Measurements from ENCODE around the gene HIPK1. TPM values are rescaled to one million over a fixed set of nuclear protein-coding genes. Genes with fewer than 3 reads are reported as not detected.
"Not testable (repeated sequence)": the region's sequence is repeated elsewhere in the genome, so short reads cannot be mapped to it uniquely, and the experiment has no call there.

HIPK1 gene
- total RNA-seq, 2 donors from 2014 or later, result 50.1 to 58.1 TPM

DNA sequence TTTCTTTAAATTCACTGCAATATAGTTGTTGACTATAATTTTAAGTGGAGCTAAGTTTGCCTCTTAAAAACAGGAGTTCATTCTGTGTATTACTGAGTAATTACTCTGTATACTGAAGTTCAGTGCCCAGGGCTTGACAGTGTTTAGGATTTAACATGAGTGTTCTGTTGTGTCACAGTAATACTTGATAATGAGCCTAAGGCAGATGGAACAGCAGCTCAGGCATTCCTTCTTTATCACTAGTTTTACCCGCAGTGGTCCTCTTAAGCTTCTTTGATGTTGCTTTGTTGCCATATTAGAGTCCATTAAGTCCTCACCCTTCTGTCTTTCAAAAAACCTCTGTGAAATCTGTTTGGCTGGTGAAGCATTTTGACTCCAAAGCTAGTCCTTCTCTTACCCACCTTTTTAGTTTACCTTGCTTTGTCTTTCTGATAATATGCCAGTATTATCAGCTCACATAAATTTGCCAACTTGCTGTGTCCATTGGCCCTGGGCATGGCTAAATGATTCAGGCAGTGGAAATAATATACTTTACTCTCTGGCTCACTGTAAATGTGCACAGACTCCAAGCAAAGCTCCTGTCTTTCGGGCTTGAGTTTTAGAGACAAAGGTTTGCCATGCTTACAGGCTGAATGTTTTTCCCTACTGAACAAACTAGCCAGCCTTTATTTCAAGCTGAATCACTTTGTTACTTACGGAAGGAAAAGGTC is 17.7 kb downstream of the HIPK1 start:
- no peak overlapping the region for H3K4me3 ChIP-seq
- H3K27me3 ChIP-seq, result no peaks in the 10 kb centered on the region
- H3K4me1 ChIP-seq, result peaks cover 0 to 31% of the 10 kb centered on the region in 2 donors
- H3K9me3 ChIP-seq, result no peaks in the 10 kb centered on the region
- DNase-seq (ENCODE audit: low spot score), result no peak
- peak overlapping the region; percentile 9 to 61 for H3K27ac ChIP-seq
- TF ChIP-seq, protein P1, sequence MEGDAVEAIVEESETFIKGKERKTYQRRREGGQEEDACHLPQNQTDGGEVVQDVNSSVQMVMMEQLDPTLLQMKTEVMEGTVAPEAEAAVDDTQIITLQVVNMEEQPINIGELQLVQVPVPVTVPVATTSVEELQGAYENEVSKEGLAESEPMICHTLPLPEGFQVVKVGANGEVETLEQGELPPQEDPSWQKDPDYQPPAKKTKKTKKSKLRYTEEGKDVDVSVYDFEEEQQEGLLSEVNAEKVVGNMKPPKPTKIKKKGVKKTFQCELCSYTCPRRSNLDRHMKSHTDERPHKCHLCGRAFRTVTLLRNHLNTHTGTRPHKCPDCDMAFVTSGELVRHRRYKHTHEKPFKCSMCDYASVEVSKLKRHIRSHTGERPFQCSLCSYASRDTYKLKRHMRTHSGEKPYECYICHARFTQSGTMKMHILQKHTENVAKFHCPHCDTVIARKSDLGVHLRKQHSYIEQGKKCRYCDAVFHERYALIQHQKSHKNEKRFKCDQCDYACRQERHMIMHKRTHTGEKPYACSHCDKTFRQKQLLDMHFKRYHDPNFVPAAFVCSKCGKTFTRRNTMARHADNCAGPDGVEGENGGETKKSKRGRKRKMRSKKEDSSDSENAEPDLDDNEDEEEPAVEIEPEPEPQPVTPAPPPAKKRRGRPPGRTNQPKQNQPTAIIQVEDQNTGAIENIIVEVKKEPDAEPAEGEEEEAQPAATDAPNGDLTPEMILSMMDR (IDR thresholded peaks at IDR 0.05), result no peak
- H3K36me3 ChIP-seq, result peaks cover 7% of the 10 kb centered on the region

DNA sequence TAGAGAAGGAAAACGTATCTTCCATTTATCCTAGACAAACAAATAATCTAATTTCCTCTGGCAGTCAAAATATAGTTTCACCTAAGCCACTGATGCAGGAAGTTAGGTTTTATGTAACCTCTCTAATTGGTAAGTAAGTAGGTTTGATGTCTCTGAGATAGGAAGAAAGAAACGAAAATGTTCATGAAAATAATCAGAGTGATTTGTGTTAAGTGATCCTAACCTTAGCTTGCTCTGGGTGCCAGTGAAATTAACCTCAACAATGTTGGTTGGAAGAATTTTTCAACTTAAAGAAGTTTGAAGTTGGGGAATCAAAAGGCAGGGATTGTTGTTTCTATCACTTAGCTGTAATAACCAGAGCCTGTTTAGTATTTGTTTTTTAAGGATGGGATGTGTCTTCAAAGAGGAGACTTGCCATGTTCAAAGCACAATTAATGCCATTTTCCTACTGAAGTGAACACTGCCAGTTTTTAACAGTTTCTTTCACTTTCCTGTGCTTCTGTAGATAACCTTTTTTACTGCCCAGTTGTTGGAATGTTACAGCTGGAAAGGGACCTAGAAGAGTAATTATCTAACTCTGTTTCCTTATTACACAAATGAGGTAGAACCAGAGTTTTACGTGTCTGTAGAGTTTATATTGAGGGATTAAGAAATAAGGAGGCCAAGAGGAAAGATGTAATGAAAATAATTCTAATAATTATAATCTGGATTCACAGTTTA is 18.4 kb downstream of the HIPK1 start:
- Histone ChIP-seq H3K4me1 (peaks cover 0 to 31% of the 10 kb centered on the region in 2 donors), H3K27ac (peak overlapping the region; percentile 30 to 61), H3K4me3 (no peak overlapping the region), H3K27me3 (no peaks in the 10 kb centered on the region), H3K9me3 (no peaks in the 10 kb centered on the region), H3K36me3 (peaks cover 7% of the 10 kb centered on the region)
- DNase-seq (ENCODE audit: low spot score), result no peak
- TF ChIP-seq, protein P1 (IDR thresholded peaks at IDR 0.05), result no peak

DNA sequence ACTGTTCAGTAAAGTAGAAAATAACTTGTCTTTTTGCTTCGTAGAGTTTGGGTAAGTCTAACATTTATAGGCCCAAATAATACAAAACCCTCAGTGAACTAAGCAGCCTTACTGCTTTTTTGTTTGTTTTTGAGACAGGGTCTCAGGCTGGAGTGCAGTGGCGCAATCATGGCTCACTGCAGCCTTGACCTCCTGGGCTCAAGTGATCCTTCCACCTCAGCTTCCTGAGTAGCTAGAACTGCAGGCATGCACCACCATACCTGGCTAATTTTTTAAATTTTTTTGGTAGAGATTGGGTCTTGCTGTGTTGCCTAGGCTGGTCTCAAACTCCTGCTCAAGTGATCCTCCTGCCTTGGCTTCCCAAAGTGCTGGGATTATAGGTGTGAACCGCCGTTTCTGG is 19.0 kb downstream of the HIPK1 start:
- Histone ChIP-seq H3K4me1 (peaks cover 0 to 31% of the 10 kb centered on the region in 2 donors), H3K27ac (peak overlapping the region; percentile 30 to 61)
- H3K4me3 ChIP-seq; H3K9me3 ChIP-seq; H3K36me3 ChIP-seq; H3K27me3 ChIP-seq; DNase-seq (ENCODE audit: low spot score): not testable (repeated sequence)

DNA sequence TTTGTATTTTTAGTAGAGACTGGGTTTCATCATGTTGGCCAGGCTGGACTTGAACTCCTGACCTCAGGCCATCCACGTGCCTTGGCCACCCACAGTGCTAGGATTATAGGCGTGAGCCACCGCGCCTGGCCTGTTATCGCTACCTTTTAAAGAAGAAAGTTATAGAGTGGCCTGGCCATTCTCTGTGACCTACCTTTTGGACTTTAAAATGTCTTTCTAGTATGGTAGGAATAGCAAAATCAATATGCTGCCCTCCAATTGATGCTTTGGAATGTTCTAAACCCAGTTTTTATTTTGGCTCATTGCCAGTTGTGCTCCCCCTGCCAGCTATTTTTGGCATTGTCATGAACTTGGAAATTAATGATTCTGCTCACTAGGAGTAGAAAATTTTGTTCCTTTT is 19.9 kb downstream of the HIPK1 start:
- H3K4me1 ChIP-seq, result peaks cover 0 to 31% of the 10 kb centered on the region in 2 donors
- no peaks in the 10 kb centered on the region for H3K9me3 ChIP-seq
- no peak overlapping the region for H3K4me3 ChIP-seq
- H3K36me3 ChIP-seq, result no peaks in the 10 kb centered on the region
- no peak for DNase-seq (ENCODE audit: low spot score)
- H3K27me3 ChIP-seq, result no peaks in the 10 kb centered on the region
- TF ChIP-seq, protein P1 (IDR thresholded peaks at IDR 0.05), result peak; percentile 13 to 42
- no peak overlapping the region for H3K27ac ChIP-seq

DNA sequence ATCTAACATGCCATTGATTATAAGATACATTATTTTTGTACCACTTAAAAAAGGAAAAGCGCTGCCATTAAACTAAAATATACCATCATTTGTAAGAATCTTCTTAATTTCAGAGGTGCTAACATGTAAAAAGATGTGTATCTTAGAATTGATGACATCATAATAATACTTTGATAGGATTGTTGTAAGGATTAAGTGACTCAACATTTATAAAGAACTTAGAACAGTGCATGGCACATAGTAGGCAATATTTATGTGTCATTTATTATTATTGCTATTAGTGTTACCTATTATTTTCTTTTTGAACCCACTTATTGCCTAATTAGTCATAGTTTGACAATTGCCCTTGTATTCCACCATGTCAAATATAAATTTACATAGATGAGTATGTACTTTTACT is 21.8 kb downstream of the HIPK1 start:
- DNase-seq (ENCODE audit: low spot score), result no peak
- Histone ChIP-seq H3K27ac (no peak overlapping the region), H3K27me3 (no peaks in the 10 kb centered on the region), H3K4me3 (no peak overlapping the region), H3K9me3 (no peaks in the 10 kb centered on the region), H3K36me3 (peaks cover 8% of the 10 kb centered on the region), H3K4me1 (peaks cover 0 to 30% of the 10 kb centered on the region in 2 donors)
- TF ChIP-seq, protein P1 (IDR thresholded peaks at IDR 0.05), result no peak

DNA sequence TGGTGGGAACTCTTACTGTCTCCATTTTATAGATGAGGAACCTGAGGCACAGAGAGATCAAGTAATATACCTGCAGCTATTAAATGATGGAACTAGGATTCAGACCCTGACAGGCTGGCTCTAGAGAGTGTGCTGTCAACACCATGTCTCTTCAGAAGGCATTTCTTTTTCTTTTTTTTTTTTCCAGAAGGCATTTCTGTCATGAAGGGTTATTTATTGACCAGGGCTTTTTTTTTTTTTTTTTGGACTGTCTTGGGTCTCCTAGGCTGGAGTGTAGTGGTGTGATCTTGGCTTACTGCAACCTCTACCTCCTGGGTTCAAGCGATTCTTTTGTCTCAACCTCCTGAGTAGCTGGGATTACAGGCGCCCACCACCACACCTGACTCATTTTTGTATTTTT is 22.6 kb downstream of the HIPK1 start:
- Histone ChIP-seq H3K4me3 (no peak overlapping the region), H3K36me3 (peaks cover 16% of the 10 kb centered on the region), H3K4me1 (peaks cover 0 to 22% of the 10 kb centered on the region in 2 donors), H3K9me3 (no peaks in the 10 kb centered on the region), H3K27me3 (no peaks in the 10 kb centered on the region), H3K27ac (no peak overlapping the region)
- TF ChIP-seq, protein P1 (IDR thresholded peaks at IDR 0.05), result no peak
- no peak for DNase-seq (ENCODE audit: low spot score)

Data from right atrium auricular region (tissue), 2 donors.